SKM-1 treated with dmso at 0.1 percent for 144 hours (cell line): ENCODE results near the gene PTPRN2.

Experiments used
- DNase-seq: peaks from one replicate; lab custom pipeline; 2025; ENCODE audit not compliant: unreplicated experiment; lab: John Stamatoyannopoulos, UW

Gene PTPRN2

DNA sequence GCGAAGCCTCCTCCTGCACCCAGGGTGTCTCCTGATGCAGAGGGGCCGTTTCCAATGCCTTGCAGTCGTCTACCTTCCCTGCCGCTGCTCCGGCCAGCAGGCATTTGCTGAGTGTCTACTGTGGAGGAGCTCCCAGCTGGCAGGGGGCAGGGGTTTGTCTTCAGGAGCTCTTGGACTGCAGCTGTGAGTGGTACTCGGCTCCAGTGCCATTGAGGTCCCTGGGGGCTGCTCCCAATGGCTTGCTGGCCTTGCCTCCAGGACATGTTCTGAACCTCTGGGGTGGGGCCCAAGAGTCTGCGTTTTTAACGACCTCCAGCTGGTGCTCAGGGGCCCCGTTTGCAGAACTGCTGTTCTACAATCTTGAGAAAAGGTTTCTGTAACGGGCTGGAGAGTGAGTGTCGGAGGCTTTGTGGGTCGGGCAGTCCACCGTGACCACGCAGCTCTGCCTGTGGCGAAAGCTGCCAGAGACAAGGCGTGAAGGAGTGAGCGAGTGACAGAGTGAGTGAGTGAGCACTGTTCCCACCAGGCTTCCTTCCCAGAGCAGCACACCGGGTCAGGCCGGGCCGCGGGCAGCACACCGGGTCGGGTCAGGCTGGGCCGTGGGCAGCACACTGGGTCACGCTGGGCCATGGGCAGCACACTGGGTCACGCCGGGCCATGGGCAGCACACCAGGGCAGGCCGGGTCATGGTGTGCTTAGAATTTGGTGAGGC is 520.2 kb downstream of the PTPRN2 start:
- no peak for DNase-seq

DNA sequence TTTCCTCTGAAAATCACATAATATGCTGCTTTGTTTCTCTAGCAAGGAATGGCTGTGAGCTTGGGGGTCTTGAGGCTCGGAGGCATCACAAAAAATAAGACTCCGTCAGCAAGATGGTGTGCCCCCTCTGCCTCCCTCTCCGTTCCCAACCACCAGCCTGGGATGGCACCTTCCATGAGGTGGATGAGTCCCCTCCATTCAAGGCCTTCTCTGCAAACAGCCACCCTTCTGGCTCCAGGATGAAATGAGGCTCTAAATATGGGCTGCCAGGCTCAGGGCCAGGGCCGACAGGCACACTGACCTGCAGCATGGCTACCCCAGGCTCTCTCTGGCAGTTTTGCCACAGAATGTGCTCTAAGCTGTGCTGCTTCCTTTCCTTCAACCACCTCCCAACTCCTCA is 521.5 kb downstream of the PTPRN2 start:
- DNase-seq = no peak

DNA sequence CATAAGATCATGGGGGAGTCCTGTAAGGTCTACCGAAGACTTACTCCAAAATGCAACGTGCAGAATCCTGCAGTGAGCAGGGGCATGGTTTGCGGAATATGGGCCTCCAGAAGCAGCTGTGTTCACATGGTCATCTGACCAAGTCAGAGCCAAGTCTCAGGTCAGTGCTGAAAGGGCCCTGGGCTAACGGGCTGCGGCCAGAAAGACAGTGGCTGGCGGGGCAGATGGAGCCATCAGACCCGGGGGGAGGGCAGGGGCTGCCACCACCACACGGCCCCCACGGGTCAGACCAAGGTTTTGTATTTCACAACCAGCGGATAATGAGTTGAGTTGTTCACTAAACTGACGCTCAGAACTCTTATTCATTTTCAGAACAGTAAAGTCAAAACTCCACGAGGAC is 522.3 kb downstream of the PTPRN2 start:
- no peak for DNase-seq

DNA sequence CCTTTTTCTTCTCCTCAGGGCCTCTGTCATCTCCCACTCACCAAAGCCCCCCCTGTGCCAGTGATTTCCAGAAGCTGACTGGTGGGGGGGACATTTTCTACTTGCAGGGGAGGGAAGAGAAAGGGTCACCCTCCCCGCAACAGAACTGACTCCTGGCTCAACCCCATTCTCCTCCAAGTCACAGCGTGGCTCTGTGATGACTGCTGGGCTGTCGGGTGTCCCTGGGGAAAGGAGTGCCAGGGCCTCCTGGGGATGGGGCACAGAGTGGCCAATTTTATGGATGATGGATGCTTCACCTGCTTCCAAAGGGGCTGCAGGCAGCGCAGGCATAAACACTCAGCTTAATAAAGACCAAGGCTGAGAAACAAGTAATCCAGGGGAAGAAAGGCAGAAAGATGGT is 523.0 kb downstream of the PTPRN2 start:
- no peak for DNase-seq

DNA sequence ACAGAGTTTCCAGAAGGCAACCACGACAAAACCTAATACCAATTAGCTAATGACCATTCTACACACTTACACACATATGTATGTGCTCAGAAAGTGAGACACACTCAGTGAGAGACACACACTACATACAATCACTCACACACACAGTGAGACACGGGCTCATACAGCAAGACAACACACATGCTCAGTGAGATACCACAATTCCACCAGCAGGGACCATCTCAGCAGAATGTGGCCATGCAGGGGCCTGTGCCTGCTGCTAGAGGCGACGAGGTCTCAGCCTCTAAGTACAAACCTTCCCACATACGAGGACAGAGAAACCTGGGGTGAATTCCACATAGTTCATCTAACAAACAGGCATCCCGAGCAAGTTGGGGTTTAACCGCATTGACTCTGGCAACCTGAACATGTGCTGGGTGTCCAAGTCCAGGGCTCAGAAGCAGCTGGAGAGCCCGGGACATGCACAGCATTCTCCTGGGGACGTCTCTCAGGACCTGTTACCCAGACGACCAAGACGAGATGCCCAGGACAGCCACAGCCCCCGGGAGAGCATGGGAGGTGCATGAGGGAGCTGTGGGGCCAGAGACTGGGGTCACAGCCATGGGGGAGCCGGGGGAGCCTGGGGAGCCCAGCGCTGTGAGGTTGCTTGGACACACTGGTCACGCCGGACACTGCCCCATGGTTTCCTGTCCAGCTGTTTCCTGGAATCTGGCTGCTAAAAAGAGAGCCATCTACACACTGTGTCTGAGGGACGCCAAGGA is 523.6 kb downstream of the PTPRN2 start:
- DNase-seq = no peak

DNA sequence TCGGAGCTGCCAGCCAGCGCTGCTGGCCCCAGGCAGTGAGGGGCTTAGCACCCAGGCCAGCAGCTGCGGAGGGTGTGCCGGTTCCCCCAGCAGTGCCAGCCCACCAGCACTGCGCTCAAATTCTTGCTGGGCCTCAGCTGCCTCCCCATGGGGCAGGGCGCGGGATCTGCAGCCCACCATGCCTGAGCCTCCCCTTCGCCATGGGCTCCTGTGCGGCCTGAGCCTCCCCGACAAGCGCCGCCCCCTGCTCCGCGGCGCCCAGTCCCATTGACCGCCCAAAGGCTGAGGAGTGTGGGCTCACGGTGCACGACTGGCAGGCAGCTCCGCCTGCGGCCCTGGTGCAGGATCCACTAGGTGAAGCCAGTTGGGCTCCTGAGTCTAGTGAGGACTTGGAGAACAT is 525.0 kb downstream of the PTPRN2 start:
- no peak for DNase-seq

DNA sequence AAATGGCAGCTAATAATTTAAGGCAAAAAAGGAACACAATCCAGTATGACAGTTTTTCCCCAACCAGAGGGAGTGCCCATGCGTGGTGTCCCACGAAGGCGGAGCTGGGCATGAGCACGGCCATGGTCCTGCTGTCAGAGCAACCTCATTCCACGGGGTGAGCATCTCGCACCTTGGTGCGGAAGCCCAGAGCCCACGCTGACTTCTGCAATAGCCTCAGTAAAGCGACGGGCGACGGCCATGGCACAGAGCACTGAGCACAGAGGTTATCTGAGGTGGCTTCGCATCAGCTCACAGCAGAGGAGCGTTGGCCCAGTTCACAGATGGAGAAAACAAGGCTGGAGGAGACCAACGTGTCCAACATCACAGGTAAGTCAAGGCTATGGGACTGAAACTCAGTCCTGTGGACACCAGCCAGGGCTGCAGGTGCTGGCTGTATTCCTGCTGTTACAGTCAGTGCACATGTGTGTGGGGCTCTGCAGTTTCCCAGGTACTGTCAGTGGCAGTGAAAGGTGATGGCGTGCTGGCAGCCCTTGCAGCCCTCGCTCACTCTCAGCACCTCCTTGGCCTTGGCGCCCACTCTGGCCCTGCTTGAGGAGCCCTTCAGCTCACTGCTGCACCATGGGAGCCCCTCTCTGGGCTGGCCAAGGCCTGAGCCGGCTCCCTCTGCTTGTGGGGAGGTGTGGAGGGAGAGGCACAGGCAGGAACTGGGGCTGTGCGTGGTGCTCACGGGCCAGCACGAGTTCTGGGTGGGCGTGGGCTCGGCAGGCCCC is 525.6 kb downstream of the PTPRN2 start:
- no peak for DNase-seq

DNA sequence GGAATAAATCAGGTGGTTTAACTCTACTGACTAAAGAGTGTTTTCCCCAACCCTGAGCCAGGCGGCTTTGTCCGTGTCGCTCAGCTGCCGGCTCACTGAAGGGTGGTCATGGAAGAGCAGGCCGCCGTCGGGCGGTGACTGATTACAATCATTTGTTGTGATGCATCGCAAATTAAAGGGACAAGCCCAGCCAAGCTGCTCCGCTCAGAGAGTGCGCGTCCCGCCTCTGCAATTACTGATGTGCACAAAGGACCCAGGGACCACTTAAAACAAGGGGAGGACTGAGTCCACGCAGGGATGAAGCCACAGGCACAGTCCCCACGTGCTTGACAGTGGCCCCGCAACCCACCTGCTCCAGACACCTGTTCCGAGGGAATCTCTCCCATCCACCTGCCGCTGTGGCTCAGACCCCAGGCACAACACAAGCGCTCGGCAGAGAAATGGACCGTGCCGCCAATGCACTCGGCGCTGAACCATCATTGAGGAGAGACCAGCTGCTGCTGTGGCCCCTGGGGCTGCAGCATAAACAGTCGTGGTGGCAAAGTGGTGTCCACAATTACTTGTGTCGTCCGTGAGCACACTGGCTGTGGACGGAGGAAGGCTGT is 526.5 kb downstream of the PTPRN2 start:
- no peak for DNase-seq

DNA sequence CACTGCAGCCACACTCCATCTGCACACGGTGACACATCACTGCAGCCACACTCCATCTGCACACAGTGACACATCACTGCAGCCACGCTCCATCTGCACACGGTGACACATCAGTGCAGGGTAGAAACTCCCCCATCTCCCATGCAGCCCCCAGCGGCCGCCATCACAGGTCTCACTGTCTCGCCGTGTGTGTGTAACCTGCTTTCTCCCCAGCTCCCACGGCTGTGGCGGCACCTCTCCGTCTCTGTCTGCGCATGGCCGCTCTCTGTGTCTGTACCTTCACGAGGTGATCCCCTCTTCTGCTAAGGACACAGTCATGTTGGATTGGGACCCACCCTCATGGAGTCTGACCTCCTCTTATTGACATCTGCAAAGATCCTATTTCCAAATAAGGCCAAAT is 527.4 kb downstream of the PTPRN2 start:
- no peak for DNase-seq

DNA sequence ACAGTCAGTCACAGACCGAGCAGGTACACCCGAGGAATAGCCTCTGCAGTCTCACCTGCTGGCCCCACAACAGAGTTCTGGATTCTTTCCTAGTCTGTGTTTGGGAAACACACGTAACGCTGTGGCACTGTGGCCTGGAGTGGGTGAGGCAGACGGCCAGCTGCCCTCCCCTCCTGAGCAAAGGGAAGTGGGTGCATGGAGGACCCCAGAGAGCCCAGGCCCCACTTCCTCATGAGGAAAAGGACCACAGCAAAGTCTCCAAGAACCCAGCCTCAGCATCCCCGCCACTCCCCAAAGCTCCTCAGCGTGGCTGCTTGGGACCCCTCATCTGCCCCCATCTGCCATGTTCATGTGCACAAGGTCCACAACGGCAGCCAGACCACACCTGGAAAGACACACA is 530.2 kb downstream of the PTPRN2 start:
- DNase-seq = no peak

DNA sequence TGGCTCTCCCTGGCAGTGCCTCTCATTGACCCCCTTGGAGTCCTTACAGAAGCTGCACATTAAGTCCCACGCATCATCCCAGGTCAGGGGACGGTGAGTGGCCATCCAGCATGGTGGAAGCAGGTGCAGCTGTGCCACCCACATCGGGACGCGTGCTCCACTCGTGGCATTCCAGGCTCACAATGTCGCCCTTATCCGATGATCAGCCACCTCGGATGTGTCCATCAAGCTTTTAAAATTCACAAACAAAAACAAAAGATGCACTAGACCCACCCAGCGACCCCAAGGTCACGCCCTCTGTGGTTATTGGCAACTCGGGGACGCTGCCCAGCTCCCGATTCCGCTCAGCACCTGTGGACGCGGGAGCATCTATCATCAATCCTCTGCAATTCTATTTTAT is 530.9 kb downstream of the PTPRN2 start:
- no peak for DNase-seq

DNA sequence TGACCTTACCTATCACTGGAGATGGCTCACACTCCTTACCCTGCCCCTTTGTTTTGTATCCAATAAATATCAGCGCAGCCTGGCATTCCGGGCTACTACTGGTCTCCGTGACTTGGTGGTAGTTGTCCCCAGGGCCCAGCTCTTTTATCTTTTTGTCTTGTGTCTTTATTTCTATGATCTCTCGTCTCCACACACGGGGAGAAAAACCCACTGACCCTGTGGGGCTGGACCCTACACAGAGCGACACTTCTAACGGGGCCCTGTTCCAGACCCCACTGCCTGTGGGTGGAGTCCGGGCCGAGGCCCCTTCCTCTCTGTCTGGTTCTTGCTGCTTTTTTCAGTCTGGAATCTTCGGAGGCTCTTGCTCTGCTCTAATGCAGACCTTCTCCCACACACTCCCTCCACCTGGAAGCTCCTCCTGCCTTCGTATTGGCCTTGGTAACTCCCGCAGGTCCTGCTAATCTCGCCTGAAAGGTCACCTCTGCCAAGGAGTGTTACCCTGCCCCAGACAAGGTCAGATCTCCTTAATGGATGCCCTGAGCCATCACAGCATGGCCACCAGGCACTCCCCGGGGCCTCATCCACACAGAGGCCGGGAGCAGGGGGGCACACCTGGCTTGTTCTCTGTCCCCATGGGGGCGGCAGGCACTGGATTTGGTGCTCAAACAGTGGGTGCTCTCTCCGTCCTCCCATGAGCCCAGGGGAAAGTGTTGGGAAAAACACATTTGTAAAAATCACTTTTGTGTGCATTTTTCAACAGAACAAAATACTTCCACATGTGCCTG is 531.7 kb downstream of the PTPRN2 start:
- no peak for DNase-seq

DNA sequence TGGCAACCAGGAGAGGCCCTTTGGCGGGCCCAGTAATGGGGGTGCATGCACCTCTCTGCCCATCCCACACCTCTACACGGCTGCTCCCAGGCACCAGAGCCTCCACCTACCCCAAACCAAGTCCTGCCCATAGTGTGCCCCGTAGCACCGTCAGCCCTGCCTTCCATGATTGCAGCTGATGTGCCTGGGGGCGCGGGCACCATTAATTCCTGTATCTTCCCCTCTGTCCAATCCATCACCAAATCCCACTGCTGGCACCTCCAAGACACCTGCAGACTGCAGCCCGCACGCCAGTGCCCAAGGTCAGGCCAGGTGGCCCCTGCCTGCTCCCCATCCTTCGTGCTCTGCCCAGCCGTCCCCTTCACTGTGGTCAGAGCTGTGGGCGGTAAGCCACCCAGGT is 533.0 kb downstream of the PTPRN2 start:
- DNase-seq = no peak

DNA sequence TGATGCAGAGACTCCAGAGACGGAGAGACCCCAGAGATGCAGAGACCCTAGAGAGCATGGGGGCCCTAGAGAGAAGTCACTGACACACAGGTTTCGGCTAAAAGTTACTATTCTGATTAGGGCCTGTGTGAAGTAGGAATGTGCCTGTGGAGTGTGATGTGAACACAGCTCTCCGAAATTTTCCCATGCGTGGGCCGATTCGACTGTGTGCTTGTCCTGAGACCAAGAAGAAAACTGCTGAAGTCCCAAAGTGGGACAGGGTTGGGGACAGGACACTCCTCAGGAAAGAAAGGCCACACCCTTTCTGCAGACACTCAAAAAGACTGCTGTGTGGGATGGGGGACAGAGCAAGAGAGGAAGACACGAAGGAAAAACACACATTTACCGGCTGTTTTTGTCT is 533.5 kb downstream of the PTPRN2 start:
- no peak for DNase-seq

DNA sequence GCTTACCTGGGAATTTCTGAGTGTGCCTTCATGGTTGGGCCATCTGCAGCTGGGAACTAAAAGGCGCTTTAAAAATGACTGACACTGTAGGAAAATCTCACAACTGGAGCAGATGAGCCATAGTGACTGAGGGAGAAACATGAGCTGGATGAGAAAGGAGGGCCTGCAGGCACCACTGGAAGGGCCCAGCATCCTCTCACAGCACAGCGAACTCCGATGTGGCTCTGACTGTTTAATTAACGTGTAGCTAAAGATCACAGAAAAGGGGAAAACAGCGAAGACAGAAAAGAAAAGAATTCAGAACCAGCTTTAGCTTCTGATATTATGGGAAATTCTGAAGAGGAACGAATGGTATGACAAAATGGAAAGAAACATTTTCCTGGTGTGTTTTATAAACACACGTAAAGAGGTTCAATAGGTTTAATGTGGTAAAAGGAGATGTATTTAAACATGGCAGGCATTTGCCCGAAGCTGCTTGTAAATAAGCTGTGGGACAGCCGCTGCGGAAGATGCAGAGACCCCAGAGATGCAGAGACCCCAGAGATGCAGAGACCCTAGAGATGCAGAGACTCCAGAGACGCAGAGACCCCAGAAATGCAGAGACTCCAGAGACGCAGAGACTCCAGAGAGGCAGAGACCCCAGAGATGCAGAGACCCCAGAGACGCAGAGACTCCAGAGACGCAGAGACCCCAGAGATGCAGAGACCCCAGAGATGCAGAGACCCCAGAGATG is 534.3 kb downstream of the PTPRN2 start:
- no peak for DNase-seq

DNA sequence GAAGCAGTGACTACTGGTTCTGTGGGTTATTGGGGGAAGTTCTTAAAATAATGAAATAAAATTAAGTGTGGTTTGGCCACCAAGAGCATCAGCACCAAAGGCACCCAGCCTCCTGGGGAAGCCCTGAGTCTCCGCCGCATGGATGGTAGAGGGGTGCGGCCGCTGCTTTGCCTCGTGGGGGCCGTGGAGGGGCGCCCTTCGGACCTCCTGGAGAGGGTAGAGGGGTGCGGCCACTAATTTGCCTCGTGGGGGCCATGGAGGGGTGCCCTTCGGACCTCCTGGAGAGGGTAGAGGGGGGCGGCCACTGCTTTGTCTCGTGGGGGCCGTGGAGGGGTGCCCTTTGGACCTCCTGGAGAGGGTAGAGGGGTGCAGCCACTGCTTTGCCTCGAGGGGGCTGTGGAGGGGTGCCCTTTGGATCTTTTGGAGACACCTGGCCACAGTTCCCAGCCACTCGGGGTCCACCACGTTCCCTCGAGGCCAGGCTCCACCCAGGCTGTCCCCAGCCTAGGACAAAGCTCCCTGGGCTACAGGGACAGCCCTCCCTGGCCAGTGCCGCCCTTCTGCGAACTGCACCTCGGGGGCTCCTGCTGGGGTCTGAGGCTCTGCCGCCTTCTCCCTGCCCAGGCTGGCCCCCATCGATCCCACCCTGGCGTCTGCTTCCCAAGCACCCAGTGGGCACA is 535.1 kb downstream of the PTPRN2 start:
- DNase-seq = no peak

DNA sequence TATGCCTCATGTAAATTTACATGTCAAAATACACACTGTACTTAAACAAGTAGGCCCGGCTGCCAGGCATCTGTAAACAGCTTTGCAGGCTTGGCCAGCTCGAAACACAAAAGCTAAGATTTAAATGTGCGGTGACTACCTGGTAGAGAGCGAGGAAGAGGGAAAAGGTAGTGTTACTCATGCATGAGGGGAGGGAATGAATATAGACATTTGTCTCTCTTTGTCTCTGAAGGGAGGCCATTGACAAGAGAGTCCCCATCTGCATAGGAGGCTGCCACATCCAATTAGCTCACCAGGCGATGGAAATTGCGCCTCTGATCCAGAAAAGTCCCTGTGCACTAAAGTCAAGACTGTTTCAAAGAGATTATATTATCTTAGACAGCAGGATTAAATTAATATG is 535.8 kb downstream of the PTPRN2 start:
- DNase-seq = no peak

DNA sequence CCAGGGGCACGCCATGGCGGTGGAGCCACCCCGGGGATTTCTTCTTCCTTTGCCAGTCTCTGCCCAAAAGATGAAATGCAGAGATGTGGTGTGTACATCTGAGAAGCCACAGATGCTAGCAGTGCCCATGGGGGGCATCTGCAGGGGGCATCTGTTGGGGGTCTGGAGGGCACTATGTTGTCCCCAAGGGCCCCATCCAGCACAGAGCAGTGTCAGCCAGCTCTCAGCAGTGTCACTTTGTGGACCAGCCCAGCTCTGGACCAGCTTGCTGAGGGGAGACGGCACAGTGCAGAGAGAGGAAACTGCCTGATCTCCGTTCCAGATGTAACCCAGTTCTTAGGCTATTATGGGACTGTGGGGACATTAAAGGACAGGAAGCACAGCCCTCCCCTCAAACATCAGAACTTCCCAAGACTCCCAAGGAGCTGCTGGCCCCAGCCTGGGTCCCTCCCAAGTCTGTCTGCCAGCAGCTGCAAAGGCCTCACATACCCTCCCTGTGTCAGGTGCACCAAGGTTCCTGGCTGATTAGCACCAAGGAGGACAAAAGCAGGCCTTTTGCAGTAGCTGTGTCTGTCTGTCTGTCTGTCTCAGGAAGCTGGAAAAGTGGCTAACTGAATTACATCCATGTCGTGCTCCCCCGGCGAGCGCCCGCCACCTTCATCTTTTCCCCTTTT is 536.5 kb downstream of the PTPRN2 start:
- no peak for DNase-seq

DNA sequence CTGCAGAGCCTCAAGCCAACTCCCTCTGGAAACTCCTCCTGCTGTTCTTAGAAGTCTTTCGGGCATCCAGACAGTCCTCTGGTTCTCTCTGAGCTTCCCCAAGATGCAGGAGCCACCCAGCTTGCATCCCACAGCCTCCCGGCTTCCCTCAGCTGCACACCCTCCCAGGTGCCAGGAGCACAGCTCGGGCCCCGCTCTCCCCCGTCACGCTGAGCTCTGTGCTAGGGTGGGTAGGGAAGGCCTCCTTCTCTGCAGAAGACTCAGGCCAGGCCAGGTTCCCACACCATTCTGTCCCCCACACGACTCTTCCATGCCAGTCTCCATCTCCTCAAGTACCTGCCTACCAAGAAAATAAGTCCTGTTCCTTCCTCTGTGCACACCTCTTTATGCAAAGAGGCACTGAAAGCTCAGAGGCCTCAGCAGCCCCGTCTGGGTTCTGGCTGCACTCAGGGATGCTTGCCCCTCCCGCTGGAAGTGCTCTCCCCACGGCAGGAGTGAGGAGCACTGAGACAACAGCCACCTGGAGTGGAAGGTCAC is 537.1 kb downstream of the PTPRN2 start:
- no peak for DNase-seq
